Choroid plexus epithelial cell (primary cell): ENCODE data around the gene ADCY2.
A peak's percentile ranks its signal among the peaks of the same experiment; 100 is the strongest.

Experiments used
- DNase-seq: peaks from one replicate; pipeline ENCODE4 v3.0.0-alpha.2; 2010; ENCODE audit warnings: low read depth
- H3K4me3 ChIP-seq: 2 replicates; pipeline ENCODE4 v1.5.1; 2011; ENCODE audit warnings: low read depth, mild to moderate bottlenecking, control low read depth, low read length, moderate library complexity
- CTCF ChIP-seq: conservative IDR thresholded peaks from 2 replicates; pipeline ENCODE4 v1.5.1; 2011; ENCODE audit warnings: low read depth, mild to moderate bottlenecking, control low read depth, inconsistent platforms, low read length, moderate library complexity

Gene ADCY2

GRCh38 chr5:7871653-7872052, 475.7 kb downstream of the ADCY2 start:
- TF ChIP-seq CTCF: no peak
- no peak overlapping the region for H3K4me3 ChIP-seq
- no peak for DNase-seq

GRCh38 chr5:7872517-7873130, 476.7 kb downstream of the ADCY2 start:
- no peak overlapping the region for H3K4me3 ChIP-seq
- no peak for TF ChIP-seq CTCF
- DNase-seq: no peak

GRCh38 chr5:7873216-7873615, 477.3 kb downstream of the ADCY2 start:
- TF ChIP-seq CTCF: no peak
- H3K4me3 ChIP-seq: no peak overlapping the region
- no peak for DNase-seq

- H3K4me3 ChIP-seq: no peak overlapping the region
- no peak for DNase-seq
- no peak for TF ChIP-seq CTCF
These were observed 478.7 kb downstream of the ADCY2 start for GRCh38 chr5:7874639-7875038.

GRCh38 chr5:7875151-7875550, 479.2 kb downstream of the ADCY2 start:
- no peak for DNase-seq
- no peak for TF ChIP-seq CTCF
- no peak overlapping the region for H3K4me3 ChIP-seq

- H3K4me3 ChIP-seq: no peak overlapping the region
- no peak for TF ChIP-seq CTCF
- DNase-seq: peak; percentile 65
These were observed 480.9 kb downstream of the ADCY2 start for GRCh38 chr5:7876867-7877266.

GRCh38 chr5:7877851-7878250, 481.9 kb downstream of the ADCY2 start:
- no peak for TF ChIP-seq CTCF
- H3K4me3 ChIP-seq: no peak overlapping the region
- DNase-seq: peak; percentile 70
